PFSK-1 (cell line): Measurements from ENCODE around the gene RGL1.

Source experiments
- FOXP2 ChIP-seq: optimal IDR thresholded peaks from 2 replicates; pipeline ENCODE3; 2011; ENCODE audit warnings: borderline replicate concordance, control low read depth, inconsistent platforms; ENCODE audit not compliant: insufficient read depth; ENCODE audit errors: extremely low read length, extremely low read depth
- POLR2AphosphoS5 ChIP-seq: IDR thresholded peaks from 2 replicates; pipeline ENCODE4 v1.6.1; 2012; ENCODE audit warnings: low read depth, mild to moderate bottlenecking, control low read depth, low read length, moderate library complexity
- REST ChIP-seq, 2 experiments: IDR thresholded peaks; 2 replicates each; pipeline versions ENCODE4 v1.6.1 to v1.8.0; 2011 to 2012; ENCODE audit warnings: low read depth in 2 of 2, low read length in 2 of 2, control low read depth in 1 of 2, inconsistent platforms in 1 of 2, mild to moderate bottlenecking in 1 of 2, moderate library complexity in 1 of 2; ENCODE audit not compliant: insufficient read depth in 1 of 2
- SIN3A ChIP-seq: IDR thresholded peaks from 2 replicates; pipeline ENCODE4 v1.6.1; 2012; ENCODE audit warnings: mild to moderate bottlenecking, low read length, moderate library complexity, borderline replicate concordance; ENCODE audit not compliant: insufficient read depth
- TAF1 ChIP-seq: IDR thresholded peaks from 2 replicates; pipeline ENCODE4 v1.6.1; 2012; ENCODE audit warnings: low read length, control low read depth, borderline replicate concordance; ENCODE audit not compliant: insufficient read depth

DNA sequence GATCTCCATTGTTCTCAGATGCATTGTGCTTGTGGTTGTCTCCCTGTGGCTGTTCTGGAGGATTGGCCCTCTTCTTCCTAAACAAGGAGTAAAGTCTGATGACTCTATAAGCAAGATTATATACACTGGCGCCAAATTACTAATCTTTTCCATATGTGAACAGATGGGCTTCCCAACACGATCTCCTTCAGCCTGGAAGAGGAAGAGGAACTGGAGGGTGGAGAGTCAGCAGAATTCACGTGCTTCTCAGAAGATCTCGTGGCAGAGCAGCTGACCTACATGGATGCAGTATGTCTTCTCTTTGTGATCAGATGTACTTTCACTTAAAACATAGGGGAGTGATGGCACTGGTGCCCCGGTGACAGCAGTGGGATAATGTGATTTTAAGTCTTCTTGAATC lies 78.7 kb downstream of the RGL1 start:
- TF ChIP-seq POLR2AphosphoS5 (no peak), SIN3A (no peak), REST (IDR thresholded peaks at IDR 0.05; ENCODE audit: insufficient read depth in 1 of 2, low read depth in 2 of 2, low read length in 2 of 2) (no peak), TAF1 (no peak), FOXP2 (no peak)
